GM18858 (cell line): ENCODE measurements around the gene CAMK2B.

Source experiments
- ATAC-seq: cut with Tn5 transposase; IDR thresholded peaks from one replicate; pipeline ENCODE4 v1.9.1; 2021; ENCODE audit not compliant: unreplicated experiment

CAMK2B gene

DNA sequence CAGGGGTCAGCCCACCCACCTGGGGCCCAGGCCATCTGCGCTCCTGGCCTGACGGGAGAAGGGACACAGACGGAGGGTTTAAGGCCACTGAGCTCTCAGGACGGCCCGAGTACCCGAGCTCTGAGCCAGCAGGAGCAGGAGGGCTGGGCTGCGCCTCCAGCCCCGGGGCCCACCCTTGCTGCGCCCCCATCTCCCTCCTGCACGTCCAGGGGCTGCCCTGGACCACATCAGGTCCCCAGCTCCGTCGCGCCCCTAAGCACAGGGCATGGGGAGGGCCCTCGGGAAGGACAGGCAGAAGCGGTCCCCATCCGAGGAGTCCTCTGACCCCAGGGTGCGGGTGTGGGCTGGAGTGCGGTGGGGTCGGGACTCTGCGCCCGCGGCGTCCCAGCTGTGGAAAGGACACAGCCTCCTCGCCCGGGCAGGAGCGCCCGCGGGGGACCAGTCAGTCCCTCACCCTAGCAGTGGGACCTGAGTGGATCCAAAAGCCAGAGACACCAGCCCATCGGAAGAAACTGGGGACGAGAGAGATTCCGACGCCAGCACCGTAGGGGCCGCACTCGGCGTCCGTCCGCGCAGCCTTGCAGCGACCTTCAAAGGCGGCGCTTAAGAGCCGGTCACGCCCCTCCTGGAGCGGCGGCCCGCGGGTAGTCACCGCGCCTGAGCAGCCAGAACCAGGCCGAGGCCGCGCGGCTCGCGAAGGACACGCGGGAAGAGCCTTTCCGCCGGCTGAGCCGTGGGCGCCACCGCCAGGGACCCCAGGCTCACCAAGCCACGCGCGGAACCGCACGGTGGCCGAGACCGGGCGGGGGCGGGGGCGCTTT, 15.9 kb downstream of the CAMK2B start:
- ATAC-seq: no peak

DNA sequence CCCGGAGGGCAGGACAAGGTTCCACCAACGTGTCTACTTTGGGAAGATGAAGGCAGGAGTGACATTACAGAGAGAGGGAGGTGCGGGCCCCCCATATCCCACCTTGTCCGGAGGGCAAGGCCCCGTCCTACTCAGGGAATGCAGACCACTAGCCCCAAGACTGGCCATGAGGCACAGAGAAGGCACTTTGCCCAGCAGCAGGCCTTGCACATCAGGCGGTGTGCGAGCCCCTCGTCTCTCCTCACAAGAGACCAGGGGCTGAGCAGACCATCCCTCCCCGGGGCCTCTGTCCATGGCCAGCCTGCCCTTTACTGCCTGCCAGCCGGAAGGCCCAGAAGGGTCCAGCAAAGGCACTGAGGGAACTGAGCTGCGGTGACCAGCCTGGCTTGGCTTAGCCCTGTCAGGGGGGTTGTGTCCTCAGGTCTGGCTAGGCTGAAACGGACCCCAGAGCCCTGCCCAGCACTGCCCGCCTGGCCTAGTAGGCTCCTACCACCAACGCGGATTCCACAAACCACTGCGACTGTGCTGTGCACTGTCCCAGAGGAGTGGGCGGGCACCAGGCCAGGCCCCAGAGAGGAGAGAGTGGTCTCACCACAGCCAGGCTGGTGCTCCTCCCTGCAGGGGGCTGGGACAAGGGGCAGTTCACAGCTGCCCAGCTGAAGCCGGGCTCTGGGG, 16.7 kb downstream of the CAMK2B start:
- ATAC-seq: no peak

DNA sequence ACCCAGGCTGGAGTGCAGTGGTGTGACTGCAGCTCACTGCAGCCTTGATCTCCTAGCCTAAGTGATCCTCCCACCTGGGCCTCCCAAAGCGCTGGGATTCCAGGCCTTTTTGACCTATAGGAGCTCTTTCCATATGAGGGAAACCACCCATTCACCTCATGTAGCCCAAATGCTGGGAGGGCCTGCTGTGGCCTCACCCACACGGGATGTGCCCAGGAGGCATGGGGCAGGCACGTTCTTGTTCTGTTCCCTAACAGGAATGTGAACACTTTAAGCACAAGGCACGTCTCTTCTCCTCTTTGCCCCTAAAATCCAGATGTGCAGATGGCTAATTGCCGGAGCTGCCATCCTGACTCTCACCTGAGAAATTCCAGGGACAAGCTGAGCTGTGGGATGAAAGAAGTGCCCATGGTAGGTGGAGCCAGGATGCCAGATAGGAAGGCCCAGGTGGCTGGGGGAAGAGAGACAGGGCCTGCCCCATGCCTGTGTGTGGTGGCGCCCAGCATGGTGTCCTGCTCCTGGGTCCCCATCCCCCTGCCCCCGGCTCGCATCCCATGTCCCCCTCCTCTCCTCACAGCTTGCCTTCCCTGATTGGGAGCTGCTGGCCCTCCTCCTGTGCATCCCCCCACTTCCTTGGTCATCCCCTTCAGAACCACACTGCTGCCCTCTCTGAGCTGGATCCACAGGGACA, 17.3 kb downstream of the CAMK2B start:
- ATAC-seq: no peak

DNA sequence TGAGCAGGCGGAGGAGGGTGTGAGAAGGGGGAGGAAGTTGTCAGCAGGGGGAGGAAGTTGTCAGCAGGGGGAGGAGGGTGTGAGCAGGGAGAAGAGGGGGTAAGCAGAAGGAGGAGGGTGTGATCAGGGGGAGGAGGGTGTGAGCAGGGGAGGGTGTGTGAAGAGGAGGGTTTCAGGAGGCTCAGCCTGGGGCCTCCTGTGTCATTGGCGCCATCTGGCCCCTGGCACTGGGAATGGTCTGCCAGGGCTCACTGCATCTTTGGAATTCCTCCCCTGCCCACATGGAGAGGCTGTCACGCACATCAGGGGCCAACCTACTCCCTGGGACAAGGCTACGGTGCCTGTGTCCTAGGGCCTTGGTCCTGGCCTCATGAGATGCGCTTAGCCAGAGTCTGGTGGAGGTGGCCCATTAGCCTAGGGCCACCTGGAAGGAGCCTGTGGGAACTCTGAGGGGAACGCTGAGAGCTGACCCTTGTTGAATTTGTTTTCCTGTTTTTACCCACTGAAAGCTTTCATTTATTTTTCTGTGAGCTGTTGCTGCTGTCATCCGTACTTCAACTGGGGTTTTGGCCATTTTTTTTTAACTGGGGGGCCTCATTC, 18.0 kb downstream of the CAMK2B start:
- ATAC-seq: no peak

DNA sequence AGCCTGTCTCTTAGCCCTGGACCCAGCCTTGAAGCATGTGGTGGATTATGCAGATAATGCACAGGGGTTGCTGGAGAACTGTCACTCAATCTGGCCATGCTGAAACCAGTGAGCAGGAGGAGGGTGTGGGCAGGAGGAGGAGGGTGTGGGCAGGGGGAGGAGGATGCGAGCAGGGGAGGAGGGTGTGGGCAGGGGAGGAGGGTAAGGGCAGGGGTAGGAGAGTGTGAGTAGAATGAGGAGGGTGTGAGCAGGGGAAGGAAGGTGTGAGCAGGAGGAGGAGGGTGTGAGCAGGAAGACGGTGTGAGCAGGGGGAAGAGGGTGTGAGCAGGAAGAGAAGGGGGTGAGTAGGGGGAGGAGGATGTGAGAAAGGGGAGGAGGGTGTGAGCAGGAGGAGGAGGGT, 18.8 kb downstream of the CAMK2B start:
- no peak for ATAC-seq

DNA sequence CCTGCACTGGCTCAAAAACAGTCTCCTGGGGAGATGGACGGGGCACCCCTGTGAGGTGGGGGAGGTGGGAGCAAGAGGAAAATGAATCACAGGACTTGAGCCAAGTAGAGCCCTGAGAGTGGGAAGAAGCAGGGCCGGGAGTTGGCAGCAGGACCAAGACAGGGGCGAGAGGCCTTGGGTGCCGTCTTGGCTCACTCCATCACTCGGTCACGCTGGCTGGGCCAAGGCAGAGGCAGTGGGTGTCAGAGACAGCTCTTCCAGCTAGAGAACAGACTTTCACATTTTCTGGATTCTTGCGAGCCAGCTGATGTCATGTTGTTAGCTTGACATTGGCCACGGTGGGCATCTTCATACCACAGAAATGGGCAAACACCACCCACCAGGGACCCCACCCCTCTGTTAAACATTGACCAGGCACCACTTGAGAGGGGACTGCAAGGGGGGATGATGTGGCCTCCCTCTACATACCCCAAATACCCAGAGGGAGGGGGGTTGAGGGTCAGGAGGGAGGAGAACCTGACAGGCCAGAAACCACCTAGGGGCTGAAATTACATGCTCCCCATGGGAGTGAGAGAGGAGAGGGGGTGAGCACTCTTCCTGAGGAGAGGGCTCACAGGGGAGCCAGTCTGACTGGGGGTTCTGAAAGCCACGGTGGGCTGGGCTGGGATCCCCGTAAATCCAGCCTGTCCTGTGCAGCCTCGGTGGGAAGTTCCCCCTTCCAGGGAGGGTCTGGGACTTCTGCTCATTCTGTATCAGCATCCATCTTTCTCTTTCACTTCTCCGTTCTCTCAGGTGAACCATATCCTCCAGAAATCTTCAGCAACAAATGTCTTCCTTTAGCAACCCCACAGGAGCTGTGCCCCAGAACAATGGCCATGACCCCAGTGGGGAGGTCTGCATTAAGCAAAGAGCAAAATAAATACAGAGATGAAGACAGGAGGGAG, 19.6 kb downstream of the CAMK2B start:
- ATAC-seq: no peak

DNA sequence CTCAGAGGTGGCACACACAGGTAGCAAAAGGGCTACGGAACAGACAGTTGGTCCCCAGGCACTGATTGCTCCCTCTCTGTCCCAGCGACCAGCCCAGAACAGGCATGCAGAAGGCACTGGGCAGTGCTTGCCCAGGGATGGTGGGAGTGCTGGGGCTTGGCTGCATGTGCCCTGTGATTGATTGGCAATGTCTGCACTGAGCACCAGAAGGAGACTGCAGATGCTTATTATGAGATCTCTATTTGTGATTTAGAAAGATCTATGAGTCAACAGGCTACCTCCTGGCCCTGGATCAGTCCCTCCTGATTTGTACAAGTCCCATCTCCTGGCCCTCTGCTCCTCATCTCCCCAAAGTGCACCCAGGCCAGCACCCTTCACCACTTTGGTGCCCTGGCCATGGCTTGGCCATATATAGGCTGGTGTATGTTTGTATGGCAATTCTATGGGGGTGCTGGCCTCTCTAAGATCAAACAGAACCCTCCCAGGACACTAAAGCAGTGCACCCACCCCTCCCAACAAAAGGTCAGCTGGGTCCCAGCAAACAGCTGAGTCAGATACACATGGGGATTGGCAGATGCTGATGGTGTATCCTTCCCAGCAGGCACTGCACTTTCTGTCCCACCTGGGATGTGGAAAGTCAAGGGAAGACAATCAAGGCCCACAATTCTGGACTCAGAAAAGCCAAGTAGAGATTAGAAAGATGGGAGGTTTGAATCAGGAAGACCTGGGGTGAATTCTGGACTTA, 30.9 kb downstream of the CAMK2B start:
- ATAC-seq: no peak

DNA sequence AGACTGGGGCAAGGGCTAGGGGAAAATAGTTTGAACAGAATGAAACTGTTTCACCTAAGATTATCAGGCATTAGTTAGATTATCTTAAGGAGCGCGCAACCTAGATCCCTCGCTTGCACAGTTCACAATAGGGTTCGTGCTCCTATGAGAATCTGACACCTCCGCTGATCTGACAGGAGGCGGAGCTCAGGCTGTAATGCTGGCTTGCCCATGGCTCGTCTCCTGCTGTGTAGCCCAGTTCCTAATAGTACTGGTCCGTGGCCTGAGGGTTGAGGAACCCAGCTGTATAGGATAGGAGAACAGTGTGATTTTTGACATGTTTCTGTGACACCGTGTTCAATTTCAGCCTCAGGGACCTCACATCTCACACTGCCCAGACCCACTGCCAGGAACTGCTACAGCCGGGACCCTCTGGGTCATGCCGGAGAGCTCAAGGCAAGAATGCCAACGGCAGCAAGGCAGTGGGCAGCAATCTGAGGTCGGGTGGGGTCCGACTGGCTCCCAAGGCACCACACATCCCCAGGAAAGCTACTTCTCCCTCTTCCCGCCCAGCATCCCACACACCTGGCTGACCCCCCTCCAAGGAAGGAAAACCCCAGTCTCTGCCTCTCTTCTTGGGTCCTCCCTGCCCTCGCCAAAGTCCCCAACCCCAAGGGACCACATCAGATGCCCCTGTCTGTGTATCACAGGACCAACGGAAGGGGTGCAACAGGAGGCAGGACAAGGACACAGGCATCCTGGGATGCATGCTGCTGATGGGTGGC, 31.7 kb downstream of the CAMK2B start:
- ATAC-seq: no peak

DNA sequence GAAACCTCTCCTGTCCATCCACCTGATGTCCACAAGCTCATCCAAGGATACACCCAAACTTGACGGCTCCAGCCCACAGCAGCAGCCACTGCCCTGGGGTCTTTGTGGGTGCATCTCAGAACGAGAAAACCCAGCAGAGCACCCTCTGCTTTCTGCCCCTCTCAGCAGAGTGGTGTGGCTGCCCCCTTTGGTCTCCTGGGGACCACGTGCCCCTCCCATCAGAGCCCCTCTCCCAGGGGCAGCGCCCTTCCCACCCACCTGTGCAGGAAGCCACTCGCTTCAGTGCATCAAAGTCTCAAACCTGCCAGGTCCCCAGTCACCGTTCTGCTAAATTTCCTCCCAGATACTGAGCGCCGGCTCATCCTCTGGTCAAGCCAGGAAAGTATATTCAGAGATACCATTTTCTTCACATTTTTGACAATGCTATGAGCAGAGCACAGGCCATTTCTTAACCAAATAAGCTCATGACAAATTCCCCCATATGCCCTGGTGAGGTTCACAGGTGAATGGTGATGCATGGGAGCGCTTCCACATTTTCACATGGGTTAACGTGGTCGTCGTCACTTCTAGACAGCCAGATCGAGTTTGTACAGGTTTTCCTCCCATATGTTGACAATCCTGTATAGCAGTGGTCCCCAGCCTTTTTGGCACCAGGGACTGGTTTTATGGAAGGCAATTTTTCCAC, 32.4 kb downstream of the CAMK2B start:
- ATAC-seq: no peak

DNA sequence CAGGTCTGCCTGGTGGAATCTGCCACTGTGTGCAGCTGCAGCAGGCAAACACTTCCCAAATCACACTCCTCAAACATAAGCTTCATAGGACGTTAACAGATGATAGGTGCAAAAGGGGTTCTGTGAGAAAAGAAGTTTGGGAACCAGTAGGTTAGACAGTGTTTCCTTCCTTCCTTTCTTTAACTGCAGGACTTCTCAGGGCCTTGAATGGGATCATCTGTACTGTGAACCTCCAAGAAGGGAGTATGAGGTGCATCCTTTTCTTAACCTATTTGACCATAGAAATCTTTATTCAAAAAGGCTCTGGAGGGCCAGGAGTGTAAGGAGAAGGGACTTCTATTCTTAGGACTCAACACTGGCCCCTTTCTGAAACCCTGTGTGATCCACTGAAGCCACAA, 33.0 kb downstream of the CAMK2B start:
- ATAC-seq: no peak

DNA sequence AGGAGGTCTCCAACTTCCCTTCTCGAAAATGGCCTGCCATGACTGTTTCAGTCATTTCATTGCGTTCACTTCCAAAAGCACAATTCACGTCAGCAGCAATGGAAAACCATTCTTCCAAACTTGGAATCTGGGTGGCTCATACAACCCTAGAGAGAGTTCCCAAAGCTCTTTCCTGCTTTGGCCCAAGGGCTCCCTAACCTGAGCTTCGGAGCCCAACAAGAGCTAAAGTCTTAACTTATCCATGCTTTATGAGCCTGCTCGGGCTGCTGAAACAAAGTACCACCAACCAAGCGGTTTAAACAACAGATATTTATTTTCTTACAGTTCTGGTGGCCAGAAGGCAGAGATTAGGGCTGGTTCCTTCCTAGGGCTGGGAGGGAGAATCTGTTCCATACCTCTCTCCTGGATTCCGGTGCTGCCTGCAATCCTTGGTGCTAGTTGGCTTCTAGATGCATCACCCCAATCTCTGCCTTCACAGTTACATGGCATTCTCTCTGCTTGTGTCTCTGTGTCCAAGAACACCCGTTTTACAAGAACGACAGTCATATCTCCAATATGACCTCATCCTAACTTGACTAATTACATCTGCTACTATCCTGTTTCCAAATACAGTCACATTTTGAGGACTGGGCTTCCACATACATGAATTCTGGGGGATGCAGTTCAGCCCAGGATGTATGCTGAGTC, 33.5 kb downstream of the CAMK2B start:
- ATAC-seq: no peak

DNA sequence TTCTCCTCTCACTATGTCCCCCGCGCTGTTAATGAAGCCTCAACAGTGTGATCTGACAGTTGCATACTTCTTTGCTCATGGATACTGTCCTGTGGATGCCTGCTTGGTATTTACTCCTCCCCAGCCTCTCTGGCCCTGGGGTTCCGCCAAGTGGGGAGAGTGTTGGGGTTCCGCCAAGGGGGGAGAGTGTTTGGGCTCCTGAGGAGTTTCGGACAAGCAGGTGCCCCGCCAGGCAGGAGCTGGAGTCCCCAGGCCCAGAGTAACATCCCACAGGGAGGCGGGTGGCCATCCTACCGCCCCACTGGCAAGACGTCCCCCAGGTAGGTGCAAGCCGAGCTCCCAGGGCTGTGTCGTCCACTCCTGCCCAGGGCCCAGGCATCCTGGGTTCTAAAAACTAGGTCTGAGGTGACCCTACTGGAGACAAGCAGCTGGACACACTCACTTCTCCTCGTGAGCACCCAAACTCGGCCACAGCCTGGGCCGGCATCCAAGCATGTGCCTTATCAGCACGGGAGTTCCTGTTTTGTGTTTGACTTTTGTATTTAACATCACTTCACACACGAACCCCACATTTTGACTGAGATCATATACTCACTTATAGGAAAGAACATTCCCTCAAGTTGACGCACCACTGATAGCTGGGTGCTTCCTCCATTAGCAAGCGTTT, 34.2 kb downstream of the CAMK2B start:
- ATAC-seq: no peak

DNA sequence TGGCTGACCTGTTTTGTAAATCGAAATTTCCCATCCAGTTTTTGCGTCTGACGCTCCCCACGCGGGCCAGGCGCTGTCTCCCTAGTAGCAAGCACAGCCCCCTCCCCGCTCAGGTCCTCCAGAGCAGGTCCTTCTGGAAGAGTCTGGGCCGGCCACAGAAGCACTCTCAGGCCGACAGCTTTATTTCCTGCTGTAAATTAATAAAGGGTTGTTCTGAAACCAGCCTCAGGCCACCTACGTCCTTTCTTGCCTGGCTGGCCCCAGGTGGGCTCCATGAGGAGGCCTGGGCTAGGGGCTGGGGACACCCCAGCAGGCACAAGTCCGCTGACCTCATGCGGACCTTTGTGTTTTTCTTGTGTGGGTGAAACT, 35.2 kb downstream of the CAMK2B start:
- no peak for ATAC-seq

DNA sequence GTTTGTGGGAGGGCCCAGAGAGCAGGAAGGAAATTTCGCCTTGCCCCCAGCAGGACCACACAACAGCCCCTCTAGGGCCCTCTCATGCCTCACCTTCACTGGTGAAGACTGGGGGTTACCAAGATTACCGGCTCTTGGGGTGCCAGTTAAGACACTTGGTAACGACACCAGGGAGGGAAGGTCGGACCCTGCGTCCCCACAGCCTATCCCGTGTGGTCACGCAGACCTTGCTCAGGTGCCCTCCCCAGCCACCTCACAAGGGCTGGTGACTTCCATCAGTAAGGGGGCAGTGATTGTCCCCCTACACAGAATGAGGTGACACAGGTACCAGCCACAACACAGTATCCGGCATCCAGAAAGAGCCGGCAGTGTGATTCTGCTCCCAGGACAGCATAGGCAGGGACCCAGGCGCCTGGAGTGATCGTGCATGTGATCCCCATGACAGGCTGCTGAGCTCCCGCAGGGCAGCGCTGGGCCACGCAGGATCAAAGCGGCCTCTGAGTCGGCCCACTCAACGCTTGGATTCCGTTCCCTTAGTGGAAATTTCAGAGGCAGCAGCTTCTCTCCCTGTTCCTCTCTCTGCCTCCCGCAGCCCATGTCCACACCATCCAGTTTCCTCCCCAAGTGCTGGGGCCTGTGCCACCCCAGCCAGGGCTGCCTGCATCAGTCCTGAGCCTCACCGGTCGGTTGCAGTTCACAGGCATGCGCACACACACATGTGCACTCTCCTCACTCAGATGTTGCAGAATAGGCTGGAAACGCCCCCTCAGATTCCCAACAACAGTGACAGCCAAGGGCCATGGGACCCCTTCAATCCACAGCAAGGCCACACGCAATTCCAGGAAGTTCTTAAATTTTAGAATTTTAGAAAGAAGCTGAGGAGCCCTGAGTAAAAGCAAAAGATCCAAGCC, 35.8 kb downstream of the CAMK2B start:
- no peak for ATAC-seq

DNA sequence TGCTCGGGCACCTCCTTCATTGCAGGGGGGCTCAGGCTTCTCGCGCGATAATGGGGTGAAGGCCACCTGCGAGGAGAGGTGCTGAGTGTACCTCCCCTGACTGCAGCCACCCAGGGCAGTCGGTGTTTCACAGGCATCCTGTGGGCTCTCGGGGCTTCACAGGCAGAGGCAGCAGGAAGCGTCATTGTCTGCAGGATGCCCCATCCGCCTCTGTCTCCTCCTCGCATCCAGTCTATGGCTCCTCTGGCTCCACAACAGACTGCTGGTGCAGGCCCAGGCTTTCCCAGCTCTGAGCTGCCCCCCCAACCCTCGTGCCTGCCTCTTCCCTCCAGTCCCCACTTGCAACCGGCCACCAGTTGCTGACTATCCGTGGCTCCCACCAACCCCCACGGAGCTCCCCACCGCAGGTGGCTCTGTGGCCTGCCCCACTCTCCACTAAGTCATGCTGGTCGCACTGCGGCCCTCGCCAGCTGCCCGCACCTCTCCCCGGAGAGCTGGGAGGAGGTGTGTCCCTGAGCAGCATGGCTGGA, 36.5 kb downstream of the CAMK2B start:
- no peak for ATAC-seq

DNA sequence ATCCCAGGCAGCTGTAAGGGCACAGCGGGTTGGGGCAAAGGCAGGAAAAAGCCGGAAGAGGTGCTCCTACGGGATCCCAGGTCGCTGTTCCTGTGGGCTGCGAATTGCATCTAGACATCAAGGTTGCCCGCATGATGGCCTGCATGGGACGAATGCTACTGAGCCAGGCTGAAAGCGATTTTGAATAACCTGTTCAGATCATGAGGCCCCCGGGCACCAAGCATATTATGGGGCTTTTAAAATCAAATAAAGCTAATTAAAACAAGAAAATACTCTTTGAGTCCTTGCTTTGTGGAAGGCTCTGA, 37.1 kb downstream of the CAMK2B start:
- no peak for ATAC-seq
